ENCODE results near the gene CCDC63. TPM values are rescaled to one million over a fixed set of nuclear protein-coding genes. Genes with fewer than 3 reads are reported as not detected.

The CCDC63 gene
- polyA plus RNA-seq, 3 donors = 0.22 TPM; not detected in 2

DNA sequence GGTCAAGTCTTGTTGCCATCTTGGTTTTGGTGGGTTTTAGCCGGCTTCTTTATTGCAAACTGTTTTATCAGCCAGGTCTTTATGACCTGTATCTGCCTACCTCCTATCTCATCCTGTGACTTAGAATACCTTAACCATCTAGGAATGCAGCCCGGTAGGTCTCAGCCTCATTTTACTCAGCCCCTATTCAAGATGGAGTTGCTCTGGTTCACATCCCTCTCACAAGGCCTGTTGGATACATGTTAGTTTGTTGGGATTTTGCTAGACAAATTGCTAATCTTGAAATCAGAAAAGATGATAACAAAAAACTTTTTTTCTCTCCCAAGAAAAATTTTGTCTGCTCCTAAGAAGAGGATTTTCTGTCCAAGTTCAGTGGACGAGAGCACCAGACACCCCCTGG lies 27.6 kb upstream of the CCDC63 start:
- Histone ChIP-seq H3K9me3 (replicated peaks in 1 of 2; ENCODE audit: control insufficient read depth in 1 of 2, insufficient read depth in 1 of 2, low read length in 2 of 2) (no peaks in the 10 kb centered on the region), H3K27ac (ENCODE audit: low read depth in 1 of 2, low read length in 2 of 2) (no peak overlapping the region), H3K27me3 (ENCODE audit: control insufficient read depth in 2 of 2, insufficient read depth in 2 of 2, low read length in 2 of 2) (no peaks in the 10 kb centered on the region), H3K4me1 (ENCODE audit: control insufficient read depth in 1 of 2, insufficient read depth in 2 of 2, low read length in 2 of 2) (peaks cover 0 to 3% of the 10 kb centered on the region in 2 donors), H2AFZ (ENCODE audit: insufficient read depth, low read depth, low read length, poor library complexity, severe bottlenecking) (no peak overlapping the region), H3K4me2 (replicated peaks; ENCODE audit: extremely low read depth, low read length, poor library complexity, severe bottlenecking) (no peak overlapping the region), H3K9ac (ENCODE audit: insufficient read depth, low read length, poor library complexity, severe bottlenecking) (no peak overlapping the region), H3K4me3 (replicated peaks in 1 of 3; ENCODE audit: low read depth in 2 of 3, low read length in 3 of 3) (no peak overlapping the region), H3K36me3 (replicated peaks in 1 of 2; ENCODE audit: control insufficient read depth in 1 of 2, insufficient read depth in 2 of 2, low read length in 2 of 2) (no peaks in the 10 kb centered on the region), H4K20me1 (ENCODE audit: insufficient read depth, low read length) (no peaks in the 10 kb centered on the region), H3K79me2 (ENCODE audit: insufficient read depth, low read length) (no peaks in the 10 kb centered on the region)
- H3K27me3 Mint-ChIP-seq (ENCODE audit: low read depth in 3 of 3) = peaks cover 0 to 3% (median 2%) of the 10 kb centered on the region in 3 donors
- H3K4me1 Mint-ChIP-seq = peaks cover 3% of the 10 kb centered on the region
- H3K4me3 Mint-ChIP-seq = no peak overlapping the region
- H3K27ac Mint-ChIP-seq = no peak overlapping the region
- WGBS (ENCODE audit: insufficient coverage) = 100% methylated on average over 1 of the region's 3 CpGs
- no peak for DNase-seq
- intact Hi-C loops (cut with micrococcal nuclease) = no loop called here
- TF ChIP-seq, protein P1, sequence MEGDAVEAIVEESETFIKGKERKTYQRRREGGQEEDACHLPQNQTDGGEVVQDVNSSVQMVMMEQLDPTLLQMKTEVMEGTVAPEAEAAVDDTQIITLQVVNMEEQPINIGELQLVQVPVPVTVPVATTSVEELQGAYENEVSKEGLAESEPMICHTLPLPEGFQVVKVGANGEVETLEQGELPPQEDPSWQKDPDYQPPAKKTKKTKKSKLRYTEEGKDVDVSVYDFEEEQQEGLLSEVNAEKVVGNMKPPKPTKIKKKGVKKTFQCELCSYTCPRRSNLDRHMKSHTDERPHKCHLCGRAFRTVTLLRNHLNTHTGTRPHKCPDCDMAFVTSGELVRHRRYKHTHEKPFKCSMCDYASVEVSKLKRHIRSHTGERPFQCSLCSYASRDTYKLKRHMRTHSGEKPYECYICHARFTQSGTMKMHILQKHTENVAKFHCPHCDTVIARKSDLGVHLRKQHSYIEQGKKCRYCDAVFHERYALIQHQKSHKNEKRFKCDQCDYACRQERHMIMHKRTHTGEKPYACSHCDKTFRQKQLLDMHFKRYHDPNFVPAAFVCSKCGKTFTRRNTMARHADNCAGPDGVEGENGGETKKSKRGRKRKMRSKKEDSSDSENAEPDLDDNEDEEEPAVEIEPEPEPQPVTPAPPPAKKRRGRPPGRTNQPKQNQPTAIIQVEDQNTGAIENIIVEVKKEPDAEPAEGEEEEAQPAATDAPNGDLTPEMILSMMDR (IDR thresholded peaks at IDR 0.05) = no peak
- no peaks in the 10 kb centered on the region for H3K36me3 Mint-ChIP-seq
- peaks cover 1 to 7% (median 2%) of the 10 kb centered on the region in 7 donors for H3K9me3 Mint-ChIP-seq

DNA sequence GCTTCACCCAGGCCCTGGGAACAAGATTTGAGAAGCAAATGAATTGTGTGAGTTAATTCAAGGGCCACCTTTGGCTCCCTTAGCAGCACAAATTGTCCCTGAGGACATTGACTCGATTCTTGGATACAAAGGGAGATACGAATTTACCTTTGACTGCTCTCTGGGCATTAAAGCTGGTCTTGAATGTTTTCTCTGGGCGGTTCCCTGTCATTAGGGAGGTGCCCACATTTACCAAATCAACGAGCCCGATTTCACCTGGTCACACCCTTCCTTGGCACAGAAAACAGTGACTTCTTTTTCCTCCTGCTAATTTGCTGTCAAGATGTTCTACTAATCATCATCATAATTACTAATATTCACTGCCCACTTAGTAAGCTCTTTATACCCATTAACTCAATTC lies 27.1 kb upstream of the CCDC63 start:
- peaks cover 3% of the 10 kb centered on the region for H3K4me1 Mint-ChIP-seq
- H3K27ac ChIP-seq (ENCODE audit: low read depth in 1 of 2, low read length in 2 of 2) = no peak overlapping the region

More for the DNA sequence above, 27.1 kb upstream of the CCDC63 start:
- H3K9ac ChIP-seq (ENCODE audit: insufficient read depth, low read length, poor library complexity, severe bottlenecking) = no peak overlapping the region
- H3K36me3 Mint-ChIP-seq = no peaks in the 10 kb centered on the region
- H3K4me2 ChIP-seq (replicated peaks; ENCODE audit: extremely low read depth, low read length, poor library complexity, severe bottlenecking) = no peak overlapping the region
- intact Hi-C loops (cut with micrococcal nuclease) = loop anchor here in 1 of 2 donors (10.0 kb wide), 1 partner anchor 365 kb away; the partner anchor contains the start of gene ARPC3
- H4K20me1 ChIP-seq (ENCODE audit: insufficient read depth, low read length) = no peaks in the 10 kb centered on the region
- H3K36me3 ChIP-seq (replicated peaks in 1 of 2; ENCODE audit: control insufficient read depth in 1 of 2, insufficient read depth in 2 of 2, low read length in 2 of 2) = no peaks in the 10 kb centered on the region
- TF ChIP-seq, protein P1 (IDR thresholded peaks at IDR 0.05) = no peak
- H3K27me3 ChIP-seq (ENCODE audit: control insufficient read depth in 2 of 2, insufficient read depth in 2 of 2, low read length in 2 of 2) = no peaks in the 10 kb centered on the region
- no peaks in the 10 kb centered on the region for H3K9me3 ChIP-seq (replicated peaks in 1 of 2; ENCODE audit: control insufficient read depth in 1 of 2, insufficient read depth in 1 of 2, low read length in 2 of 2)
- no peak overlapping the region for H3K27ac Mint-ChIP-seq
- no peaks in the 10 kb centered on the region for H3K79me2 ChIP-seq (ENCODE audit: insufficient read depth, low read length)
- H3K4me1 ChIP-seq (ENCODE audit: control insufficient read depth in 1 of 2, insufficient read depth in 2 of 2, low read length in 2 of 2) = peaks cover 0 to 3% of the 10 kb centered on the region in 2 donors
- H3K9me3 Mint-ChIP-seq = peaks cover 2 to 10% (median 4%) of the 10 kb centered on the region in 7 donors
- WGBS (ENCODE audit: insufficient coverage) = 98% methylated on average over 5 of the region's 5 CpGs
- H3K4me3 Mint-ChIP-seq = no peak overlapping the region
- no peak for DNase-seq
- H3K27me3 Mint-ChIP-seq (ENCODE audit: low read depth in 3 of 3) = peaks cover 0 to 4% (median under 1%) of the 10 kb centered on the region in 3 donors
- no peak overlapping the region for H3K4me3 ChIP-seq (replicated peaks in 1 of 3; ENCODE audit: low read depth in 2 of 3, low read length in 3 of 3)
- H2AFZ ChIP-seq (ENCODE audit: insufficient read depth, low read depth, low read length, poor library complexity, severe bottlenecking) = no peak overlapping the region

Measured in CD14-positive monocyte (primary cell).